GM12878 (cell line): ENCODE data around the gene PCCA. TPM values are rescaled to one million over a fixed set of nuclear protein-coding genes. Genes with fewer than 3 reads are reported as not detected.

Experiments used
- ATAC-seq: fragments of 200-7000 bp; cut with Tn5 transposase; 3 replicates; pipeline ENCODE4 v1.9.1; 2020; ENCODE audit warnings: mild to moderate bottlenecking, moderate library complexity
- BruUV-seq: library from RNA; stranded (reverse); fragments of 400-500 nt; replicated peaks from 2 replicates; lab custom pipeline; 2021; lab: Mats Ljungman, UMichigan
- CTCF ChIA-PET: fragments of 300-600 bp; sonication (Branson Sonifier 250); formaldehyde crosslinking; extraction: SDS; loops from one replicate; lab custom pipeline; 2021; ENCODE audit warnings: inconsistent platforms; lab: Yijun Ruan, JAX
- POLR2A ChIA-PET: fragments of 350-600 bp; formaldehyde crosslinking; extraction: SDS; loops from one replicate; lab custom pipeline; 2021; ENCODE audit warnings: inconsistent platforms; lab: Charles Lee
- RAD21 ChIA-PET: fragments of 300-600 bp; sonication (Branson Sonifier 250); formaldehyde crosslinking; loops from one replicate; lab custom pipeline; 2023; ENCODE audit warnings: antibody characterized with exemption; ENCODE audit not compliant: unreplicated experiment; lab: Charles Lee
- SMC1A ChIA-PET: fragments of 300-600 bp; sonication (Branson Sonifier 250); formaldehyde crosslinking; loops from one replicate; lab custom pipeline; 2023; ENCODE audit not compliant: unreplicated experiment, uncharacterized antibody; lab: Charles Lee
- DNase-seq: peaks from one replicate; pipeline ENCODE4 v3.0.0-alpha.2; 2011; ENCODE audit warnings: low read depth, low spot score
- FAIRE-seq: peaks from 3 replicates; lab custom pipeline; 2011; peaks lifted over from hg19 to GRCh38; lab: Jason Lieb, UNC
- H2AFZ ChIP-seq: 2 replicates; pipeline ENCODE4 v1.6.0; 2011; ENCODE audit warnings: low read depth, low read length, control low read depth; ENCODE audit not compliant: control insufficient read depth
- H3K27ac ChIP-seq: 2 replicates; pipeline ENCODE4 v1.5.1; 2011; ENCODE audit warnings: control low read depth; ENCODE audit not compliant: control insufficient read depth, insufficient read depth
- H3K27me3 ChIP-seq, 2 experiments: replicated peaks in 1 of 2; 2 replicates each; pipeline versions ENCODE4 v1.6.0 to v1.6.1; 2011; ENCODE audit warnings: low read length in 1 of 2; ENCODE audit not compliant: control insufficient read depth in 2 of 2, insufficient read depth in 2 of 2
- H3K36me3 ChIP-seq, 2 experiments: 2 replicates each; pipeline ENCODE4 v1.5.1; 2011; ENCODE audit warnings: low read length in 1 of 2; ENCODE audit not compliant: control insufficient read depth in 2 of 2, insufficient read depth in 2 of 2
- H3K4me1 ChIP-seq: 2 replicates; pipeline ENCODE4 v1.6.1; 2011; ENCODE audit warnings: mild to moderate bottlenecking, low read length, moderate library complexity, mixed read lengths; ENCODE audit not compliant: control insufficient read depth, insufficient read depth
- H3K4me2 ChIP-seq: 2 replicates; pipeline ENCODE4 v1.6.0; 2011; ENCODE audit warnings: control low read depth; ENCODE audit not compliant: control insufficient read depth, insufficient read depth
- H3K4me3 ChIP-seq: fragments of 200-600 bp; sonication (generic); 2 replicates; pipeline ENCODE4 v1.5.1; 2016
- H3K79me2 ChIP-seq: 2 replicates; pipeline ENCODE4 v1.6.0; 2011; ENCODE audit warnings: low read length; ENCODE audit not compliant: control insufficient read depth, insufficient read depth
- H3K9ac ChIP-seq: 2 replicates; pipeline ENCODE4 v1.8.0; 2011; ENCODE audit warnings: low read length, control low read depth, mixed read lengths; ENCODE audit not compliant: control insufficient read depth, insufficient read depth
- H3K9me3 ChIP-seq: replicated peaks from 3 replicates; pipeline ENCODE4 v1.5.1; 2011; ENCODE audit warnings: mild to moderate bottlenecking, low read length; ENCODE audit not compliant: control insufficient read depth, insufficient read depth
- H4K20me1 ChIP-seq: 2 replicates; pipeline ENCODE4 v1.6.0; 2011; ENCODE audit not compliant: control insufficient read depth, insufficient read depth
- ATF3 ChIP-seq: IDR thresholded peaks from 2 replicates; pipeline ENCODE4 v1.6.1; 2011; ENCODE audit warnings: low read depth, mild to moderate bottlenecking, low read length, moderate library complexity, borderline replicate concordance; ENCODE audit errors: extremely low read depth
- BCL3 ChIP-seq: IDR thresholded peaks from 2 replicates; pipeline ENCODE4 v1.6.1; 2011; ENCODE audit warnings: borderline replicate concordance, low read depth, mild to moderate bottlenecking, moderate library complexity, low read length; ENCODE audit not compliant: insufficient read depth, poor library complexity, severe bottlenecking
- CREM ChIP-seq: IDR thresholded peaks from 2 replicates; pipeline ENCODE4 v1.6.1; 2014; ENCODE audit warnings: antibody characterized with exemption, low read depth
- E2F8 ChIP-seq: fragments of 450-650 bp; IDR thresholded peaks from 2 replicates; pipeline ENCODE4 v1.6.1; 2018; ENCODE audit warnings: mild to moderate bottlenecking, low read depth, moderate library complexity; ENCODE audit not compliant: partially characterized antibody
- IRF5 ChIP-seq: fragments of 450-650 bp; IDR thresholded peaks from 2 replicates; pipeline ENCODE4 v1.6.1; 2017; ENCODE audit warnings: borderline replicate concordance
- MYC ChIP-seq: IDR thresholded peaks from 2 replicates; pipeline ENCODE4 v1.6.1; 2011; ENCODE audit warnings: mild to moderate bottlenecking, low read length, moderate library complexity, inconsistent platforms; ENCODE audit not compliant: insufficient read depth, insufficient replicate concordance, insufficient read length, severe bottlenecking
- SMAD5 ChIP-seq: IDR thresholded peaks from 2 replicates; pipeline ENCODE4 v1.6.1; 2016; ENCODE audit warnings: antibody characterized with exemption, low read depth
- TBL1XR1 ChIP-seq: IDR thresholded peaks from 2 replicates; pipeline ENCODE4 v1.6.1; 2012; ENCODE audit warnings: low read depth, low read length, improper control_type of control experiment
- TCF3 ChIP-seq: IDR thresholded peaks from 2 replicates; pipeline ENCODE4 v1.6.1; 2012; ENCODE audit warnings: low read depth, mild to moderate bottlenecking, low read length, borderline replicate concordance; ENCODE audit not compliant: insufficient read depth
- ZBTB40 ChIP-seq: fragments of 450-650 bp; IDR thresholded peaks from 2 replicates; pipeline ENCODE4 v1.6.1; 2016; ENCODE audit warnings: mild to moderate bottlenecking, moderate library complexity, borderline replicate concordance
- WGBS: methylation state at CpG from one replicate; pipeline ENCODE4 v1.1.6; 2016; ENCODE audit warnings: low lambda C conversion rate; ENCODE audit not compliant: insufficient replicate concordance, insufficient coverage; ENCODE audit errors: missing lambda C conversion rate; 5-methylcytosine and 5-hydroxymethylcytosine counted together
- in situ Hi-C: fragments of 300-500 bp; cut with MboI; formaldehyde crosslinking; loops from 9 replicates; pipeline ENCODE4 v1.14.3; 2018; ENCODE audit warnings: mixed read lengths
- intact Hi-C: fragments of 100-400 bp; cut with micrococcal nuclease; formaldehyde crosslinking; loops from one replicate; pipeline ENCODE4 v1.14.2; 2022; ENCODE audit not compliant: unreplicated experiment
- polyA plus RNA-seq, 11 experiments: library from polyadenylated mRNA; depleted of rRNA in 4 of 11; unstranded in 6 of 11; stranded (reverse) in 5 of 11; fragments of >200 nt; fragmentation: Nextera tagmentation in 4 of 11; fragmentation: Illumina TruSeq in 1 of 11; extraction: Ambion mirVana in 4 of 11; extraction: Trizol in 1 of 11; gene quantifications; 1 replicate in 1 of 11; 2 replicates in 10 of 11; pipeline versions ENCODE4 v1.2.1 to v1.2.3, GENCODE V29; 2011 to 2016; ENCODE audit warnings: inconsistent platforms in 2 of 11, missing spikeins in 2 of 11, low read depth in 1 of 11
- total RNA-seq, 4 experiments: library from RNA; depleted of rRNA in 3 of 4; stranded (reverse); fragments of >200 nt in 3 of 4; fragmentation: Illumina TruSeq in 1 of 4; extraction: Trizol in 1 of 4; gene quantifications; 2 replicates each; pipeline versions ENCODE4 v1.2.1 to v1.2.3, GENCODE V29; 2013 to 2021

PCCA gene
- total and polyA plus RNA-seq, 10 of the 15 experiments (the other 5 are each of a cell fraction or from before 2014, with no cell fraction given): 5.9 to 18.2 (median 12.4) TPM

- Histone ChIP-seq H3K4me1 (no peaks in the 10 kb centered on the region), H3K9me3 (no peaks in the 10 kb centered on the region), H2AFZ (no peak overlapping the region), H3K27me3 (no peaks in the 10 kb centered on the region), H3K27ac (no peak overlapping the region), H3K9ac (no peak overlapping the region), H3K4me2 (no peak overlapping the region), H3K79me2 (no peaks in the 10 kb centered on the region), H3K4me3 (no peak overlapping the region), H4K20me1 (no peaks in the 10 kb centered on the region), H3K36me3 (no peaks in the 10 kb centered on the region; a peak in 1 of 4 replicates)
- in situ Hi-C loops (no loop called here), intact Hi-C loops (no loop called here)
- 91% methylated on average over 13 of the region's 13 CpGs for WGBS
- ChIA-PET RAD21 (no interaction called here), CTCF (interaction anchor here (0.5 kb wide), 1 partner anchor 212 kb away, joined by 5 read pairs; no protein-coding TSS in a partner anchor), SMC1A (no interaction called here), POLR2A (interaction anchor here (0.6 kb wide), 1 partner anchor 280 kb away, joined by 3 read pairs; no protein-coding TSS in a partner anchor)
- FAIRE-seq (no peak), ATAC-seq (no peak), DNase-seq (no peak)
- BruUV-seq: no TSS peak
- TF ChIP-seq IRF5 (no peak), SMAD5 (no peak), CREM (no peak), TCF3 (no peak), ZBTB40 (no peak), E2F8 (no peak), MYC (no peak), BCL3 (no peak), TBL1XR1 (no peak), ATF3 (no peak)
Measured at GRCh38 chr13:100534147-100534843, 445.4 kb downstream of the PCCA start.
